Subcutaneous adipose tissue (tissue), 4 donors: ENCODE measurements around the gene NUBP2. TPM values are rescaled to one million over a fixed set of nuclear protein-coding genes. Genes with fewer than 3 reads are reported as not detected.

ENCODE experiments used
- CTCF ChIP-seq: fragments of 450-650 bp; IDR thresholded peaks from one replicate; pipeline ENCODE4 v1.5.1; 2016; ENCODE audit warnings: low read depth, mild to moderate bottlenecking, control low read depth, antibody characterized with exemption, moderate library complexity
- total RNA-seq, 4 donors: library from RNA; depleted of rRNA; stranded (reverse); fragments of >200 nt; gene quantifications; one replicate each; pipeline ENCODE4 v1.1.0, GENCODE V29; 2016

Gene NUBP2
- total RNA-seq, 4 donors from 2014 or later = 17.0 to 77.2 (median 49.7) TPM

- TF ChIP-seq CTCF = no peak
Observed at GRCh38 chr16:1817276-1817589, 34.5 kb downstream of the NUBP2 start.

DNA sequence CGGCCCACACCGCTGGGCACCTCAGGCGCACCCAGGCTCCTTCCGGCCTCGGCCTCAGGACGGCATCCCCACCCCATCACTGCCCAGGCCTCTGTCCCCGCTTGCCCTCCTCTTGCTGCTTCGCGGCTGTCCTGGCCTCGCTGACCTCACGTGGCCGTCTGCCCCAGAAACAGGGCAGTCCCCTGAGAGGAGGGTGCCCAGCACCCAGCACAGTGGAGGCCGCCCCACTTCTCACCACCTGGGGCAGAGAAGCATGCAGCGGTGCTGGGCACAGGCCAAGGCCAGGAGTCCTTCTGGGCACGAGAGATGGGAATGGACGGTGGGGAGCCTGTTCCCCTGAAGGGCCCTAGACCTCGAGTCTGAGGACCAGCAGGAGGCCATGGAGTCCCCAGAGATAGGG, 35.0 kb downstream of the NUBP2 start:
- TF ChIP-seq CTCF = no peak

- TF ChIP-seq CTCF = no peak
Observed at GRCh38 chr16:1818204-1818872, 35.6 kb downstream of the NUBP2 start.

GRCh38 chr16:1818873-1819525, 36.2 kb downstream of the NUBP2 start:
- TF ChIP-seq CTCF = no peak

DNA sequence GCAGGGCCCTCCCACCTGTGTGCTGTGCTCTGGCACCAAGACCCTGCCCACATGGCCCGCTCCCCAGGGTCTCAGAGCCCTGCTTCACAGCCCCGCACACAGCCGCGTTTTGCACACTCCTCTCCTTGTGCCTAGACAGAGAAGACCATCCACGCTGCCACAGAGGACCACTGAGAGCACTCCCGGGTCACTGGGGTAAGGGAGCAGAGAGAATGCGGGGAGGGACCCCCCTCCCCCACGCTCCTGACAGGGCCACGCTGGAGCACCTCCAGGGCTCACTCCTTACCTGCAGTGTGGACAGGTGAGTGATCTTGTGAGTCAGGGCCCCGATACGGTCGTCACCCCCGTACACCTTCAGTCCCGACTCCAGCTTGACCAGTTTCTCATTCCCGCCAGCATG, 36.9 kb downstream of the NUBP2 start:
- no peak for TF ChIP-seq CTCF

GRCh38 chr16:1820096-1820945, 37.6 kb downstream of the NUBP2 start:
- TF ChIP-seq CTCF = no peak

DNA sequence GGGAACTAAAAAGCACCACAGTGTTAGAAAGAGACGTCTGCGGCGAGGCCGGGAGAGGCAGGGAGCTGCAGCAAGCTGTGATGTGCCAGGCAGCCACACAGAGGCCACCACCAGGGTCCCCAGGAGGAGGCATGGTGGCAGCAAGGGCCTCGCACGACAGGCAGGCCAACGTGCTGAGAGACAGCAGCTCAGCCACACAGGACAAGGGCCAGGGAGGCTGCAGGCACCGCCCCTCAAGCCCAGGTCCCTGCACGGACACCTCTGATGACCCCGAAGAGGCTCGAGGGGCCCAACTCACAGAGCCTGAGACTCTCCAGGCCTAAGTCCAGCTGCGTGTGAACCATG, 38.2 kb downstream of the NUBP2 start:
- no peak for TF ChIP-seq CTCF
